ENCODE results near the gene MYO5A. TPM values are rescaled to one million over a fixed set of nuclear protein-coding genes. Genes with fewer than 3 reads are reported as not detected.
"Not testable (repeated sequence)": the region's sequence is repeated elsewhere in the genome, so short reads cannot be mapped to it uniquely, and the experiment has no call there.

MYO5A gene
- total RNA-seq, 1 experiment from 2014 or later, result 29.2 TPM

- TF ChIP-seq, protein P1, sequence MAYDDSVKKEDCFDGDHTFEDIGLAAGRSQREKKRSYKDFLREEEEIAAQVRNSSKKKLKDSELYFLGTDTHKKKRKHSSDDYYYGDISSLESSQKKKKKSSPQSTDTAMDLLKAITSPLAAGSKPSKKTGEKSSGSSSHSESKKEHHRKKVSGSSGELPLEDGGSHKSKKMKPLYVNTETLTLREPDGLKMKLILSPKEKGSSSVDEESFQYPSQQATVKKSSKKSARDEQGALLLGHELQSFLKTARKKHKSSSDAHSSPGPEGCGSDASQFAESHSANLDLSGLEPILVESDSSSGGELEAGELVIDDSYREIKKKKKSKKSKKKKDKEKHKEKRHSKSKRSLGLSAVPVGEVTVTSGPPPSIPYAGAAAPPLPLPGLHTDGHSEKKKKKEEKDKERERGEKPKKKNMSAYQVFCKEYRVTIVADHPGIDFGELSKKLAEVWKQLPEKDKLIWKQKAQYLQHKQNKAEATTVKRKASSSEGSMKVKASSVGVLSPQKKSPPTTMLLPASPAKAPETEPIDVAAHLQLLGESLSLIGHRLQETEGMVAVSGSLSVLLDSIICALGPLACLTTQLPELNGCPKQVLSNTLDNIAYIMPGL (CRISPR knock-in tag; IDR thresholded peaks at IDR 0.05), result no peak
- TF ChIP-seq, protein P2, sequence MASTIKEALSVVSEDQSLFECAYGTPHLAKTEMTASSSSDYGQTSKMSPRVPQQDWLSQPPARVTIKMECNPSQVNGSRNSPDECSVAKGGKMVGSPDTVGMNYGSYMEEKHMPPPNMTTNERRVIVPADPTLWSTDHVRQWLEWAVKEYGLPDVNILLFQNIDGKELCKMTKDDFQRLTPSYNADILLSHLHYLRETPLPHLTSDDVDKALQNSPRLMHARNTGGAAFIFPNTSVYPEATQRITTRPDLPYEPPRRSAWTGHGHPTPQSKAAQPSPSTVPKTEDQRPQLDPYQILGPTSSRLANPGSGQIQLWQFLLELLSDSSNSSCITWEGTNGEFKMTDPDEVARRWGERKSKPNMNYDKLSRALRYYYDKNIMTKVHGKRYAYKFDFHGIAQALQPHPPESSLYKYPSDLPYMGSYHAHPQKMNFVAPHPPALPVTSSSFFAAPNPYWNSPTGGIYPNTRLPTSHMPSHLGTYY (CRISPR knock-in tag; IDR thresholded peaks at IDR 0.05), result no peak
- TF ChIP-seq, protein P3, sequence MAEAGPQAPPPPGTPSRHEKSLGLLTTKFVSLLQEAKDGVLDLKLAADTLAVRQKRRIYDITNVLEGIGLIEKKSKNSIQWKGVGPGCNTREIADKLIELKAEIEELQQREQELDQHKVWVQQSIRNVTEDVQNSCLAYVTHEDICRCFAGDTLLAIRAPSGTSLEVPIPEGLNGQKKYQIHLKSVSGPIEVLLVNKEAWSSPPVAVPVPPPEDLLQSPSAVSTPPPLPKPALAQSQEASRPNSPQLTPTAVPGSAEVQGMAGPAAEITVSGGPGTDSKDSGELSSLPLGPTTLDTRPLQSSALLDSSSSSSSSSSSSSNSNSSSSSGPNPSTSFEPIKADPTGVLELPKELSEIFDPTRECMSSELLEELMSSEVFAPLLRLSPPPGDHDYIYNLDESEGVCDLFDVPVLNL (CRISPR knock-in tag; IDR thresholded peaks at IDR 0.05; ENCODE audit: borderline replicate concordance, low read depth), result no peak
- TF ChIP-seq CBFB (CRISPR knock-in tag; IDR thresholded peaks at IDR 0.05; ENCODE audit: low read depth), result no peak
- TF ChIP-seq JUN (CRISPR knock-in tag; IDR thresholded peaks at IDR 0.05), result no peak
- TF ChIP-seq ZNF416 (CRISPR knock-in tag; IDR thresholded peaks at IDR 0.05), result no peak
- no peak for TF ChIP-seq GRHL2 (CRISPR knock-in tag; IDR thresholded peaks at IDR 0.05; ENCODE audit: insufficient replicate concordance, severe bottlenecking)
- TF ChIP-seq ZNF396 (CRISPR knock-in tag; IDR thresholded peaks at IDR 0.05; ENCODE audit: borderline replicate concordance), result no peak
- TF ChIP-seq ZNF138 (CRISPR knock-in tag; conservative IDR thresholded peaks at IDR 0.05), result no peak
Measured at GRCh38 chr15:52575072-52575471, 46.4 kb upstream of the MYO5A start (continued).

DNA sequence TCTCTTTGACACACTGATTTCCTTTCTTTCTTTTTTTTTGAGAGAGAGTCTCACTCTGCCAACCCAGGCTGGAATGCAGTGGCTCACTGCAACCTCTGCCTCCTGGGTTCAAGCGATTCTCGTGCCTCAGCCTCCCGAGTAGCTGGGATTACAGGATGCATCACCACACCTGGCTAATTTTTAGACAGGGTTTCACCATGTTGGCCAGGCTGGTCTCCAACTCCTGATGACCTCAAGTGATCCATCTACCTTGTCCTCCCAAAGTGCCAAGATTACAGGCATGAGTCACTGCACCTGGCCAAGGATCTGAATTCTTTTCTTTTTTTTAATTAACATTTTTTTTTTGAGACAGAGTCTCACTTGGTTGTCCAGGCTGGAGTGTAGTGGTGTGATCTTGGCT is 45.9 kb upstream of the MYO5A start:
- H3K27me3 Mint-ChIP-seq (ENCODE audit: low read depth); CTCF ChIA-PET; ATAC-seq: not testable (repeated sequence)

DNA sequence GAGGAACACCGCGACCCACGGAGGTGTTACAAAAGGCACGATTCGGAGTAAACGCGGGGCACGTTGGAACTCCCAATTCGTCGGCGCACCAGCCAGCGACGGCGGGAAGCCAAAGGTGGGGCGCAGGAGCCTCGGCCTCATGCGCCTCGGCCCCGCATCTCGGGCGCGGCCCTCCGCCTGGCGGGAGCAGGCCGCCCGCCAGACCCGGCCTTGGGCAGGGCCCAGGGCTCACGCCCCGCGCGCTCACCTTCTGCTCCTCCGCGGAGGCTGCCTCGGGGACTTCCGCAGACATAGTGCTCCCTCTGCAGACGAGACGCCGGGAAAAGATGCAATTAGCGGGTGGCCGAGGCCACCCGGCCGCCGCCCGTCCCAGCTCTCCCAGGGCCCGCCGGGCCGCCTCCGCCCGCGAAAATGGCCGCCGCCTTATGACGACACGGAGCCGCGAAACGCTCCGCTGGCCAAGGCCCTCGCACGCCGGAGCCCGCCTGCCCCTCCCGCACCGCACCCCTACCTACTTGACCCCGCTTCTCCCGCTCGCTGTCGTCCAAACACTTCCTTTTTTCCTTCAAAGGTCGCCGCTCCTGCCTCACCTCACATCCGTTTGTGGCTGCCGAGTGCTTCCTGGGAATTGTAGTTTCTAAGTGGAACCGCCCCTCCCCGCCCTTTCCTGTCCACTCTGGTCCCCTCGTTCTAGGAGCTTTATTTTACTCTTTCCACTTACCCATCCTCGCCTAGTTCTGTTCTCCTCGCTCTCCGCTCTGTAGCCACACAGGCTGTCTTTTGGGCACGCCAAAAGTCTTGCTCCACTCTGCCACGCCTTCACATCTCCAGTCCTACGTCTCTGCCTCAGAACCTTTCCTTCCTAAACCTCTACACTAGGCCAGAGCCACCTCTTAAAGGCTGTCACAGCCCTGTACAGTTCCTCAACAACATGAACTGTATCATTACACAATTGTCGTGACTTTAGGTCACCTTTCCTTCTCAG is 40.2 kb upstream of the MYO5A start, which contains the start of gene ARPP19:
TSS of gene ARPP19 (minus strand) at position 430 of the 985 bp plus-strand sequence. CDS start at position 292, 138 bp downstream.
- ChIA-PET POLR2A (interaction anchor here (0.9 kb wide), 1 partner anchor 109 kb away, joined by 3 read pairs; no protein-coding TSS in a partner anchor), CTCF (no interaction called here)
- Mint-ChIP-seq H3K4me1 (peaks cover 31% of the 10 kb centered on the region), H3K27ac (peak within 1 kb of the TSS; percentile 95), H3K36me3 (no peaks in the 10 kb centered on the region; the same call in 1 of the 2 replicates), H3K4me3 (peak within 1 kb of the TSS; percentile 93), H3K27me3 (ENCODE audit: low read depth) (no peaks in the 10 kb centered on the region), H3K9me3 (no peaks in the 10 kb centered on the region)
- DNase-seq (ENCODE audit: low spot score) (peak; percentile 95), ATAC-seq (peak; percentile 96)
- TF ChIP-seq ELF4 (CRISPR knock-in tag; IDR thresholded peaks at IDR 0.05; ENCODE audit: low read depth) (no peak), AFF4 (CRISPR knock-in tag; IDR thresholded peaks at IDR 0.05; ENCODE audit: borderline replicate concordance) (0 out of 2 replicates have a peak, but pooled peaks have one; percentile 46), FOXK1 (CRISPR knock-in tag; IDR thresholded peaks at IDR 0.05) (peak; percentile 81; the same call in 1 of the 2 replicates), CREB1 (CRISPR knock-in tag; IDR thresholded peaks at IDR 0.05) (no peak)
- TF ChIP-seq, protein P4, sequence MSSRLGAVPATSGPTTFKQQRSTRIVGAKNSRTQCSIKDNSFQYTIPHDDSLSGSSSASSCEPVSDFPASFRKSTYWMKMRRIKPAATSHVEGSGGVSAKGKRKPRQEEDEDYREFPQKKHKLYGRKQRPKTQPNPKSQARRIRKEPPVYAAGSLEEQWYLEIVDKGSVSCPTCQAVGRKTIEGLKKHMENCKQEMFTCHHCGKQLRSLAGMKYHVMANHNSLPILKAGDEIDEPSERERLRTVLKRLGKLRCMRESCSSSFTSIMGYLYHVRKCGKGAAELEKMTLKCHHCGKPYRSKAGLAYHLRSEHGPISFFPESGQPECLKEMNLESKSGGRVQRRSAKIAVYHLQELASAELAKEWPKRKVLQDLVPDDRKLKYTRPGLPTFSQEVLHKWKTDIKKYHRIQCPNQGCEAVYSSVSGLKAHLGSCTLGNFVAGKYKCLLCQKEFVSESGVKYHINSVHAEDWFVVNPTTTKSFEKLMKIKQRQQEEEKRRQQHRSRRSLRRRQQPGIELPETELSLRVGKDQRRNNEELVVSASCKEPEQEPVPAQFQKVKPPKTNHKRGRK (CRISPR knock-in tag; IDR thresholded peaks at IDR 0.05; ENCODE audit: borderline replicate concordance), result no peak
- TF ChIP-seq, protein P2 (CRISPR knock-in tag; IDR thresholded peaks at IDR 0.05), result no peak
- TF ChIP-seq, protein P5, sequence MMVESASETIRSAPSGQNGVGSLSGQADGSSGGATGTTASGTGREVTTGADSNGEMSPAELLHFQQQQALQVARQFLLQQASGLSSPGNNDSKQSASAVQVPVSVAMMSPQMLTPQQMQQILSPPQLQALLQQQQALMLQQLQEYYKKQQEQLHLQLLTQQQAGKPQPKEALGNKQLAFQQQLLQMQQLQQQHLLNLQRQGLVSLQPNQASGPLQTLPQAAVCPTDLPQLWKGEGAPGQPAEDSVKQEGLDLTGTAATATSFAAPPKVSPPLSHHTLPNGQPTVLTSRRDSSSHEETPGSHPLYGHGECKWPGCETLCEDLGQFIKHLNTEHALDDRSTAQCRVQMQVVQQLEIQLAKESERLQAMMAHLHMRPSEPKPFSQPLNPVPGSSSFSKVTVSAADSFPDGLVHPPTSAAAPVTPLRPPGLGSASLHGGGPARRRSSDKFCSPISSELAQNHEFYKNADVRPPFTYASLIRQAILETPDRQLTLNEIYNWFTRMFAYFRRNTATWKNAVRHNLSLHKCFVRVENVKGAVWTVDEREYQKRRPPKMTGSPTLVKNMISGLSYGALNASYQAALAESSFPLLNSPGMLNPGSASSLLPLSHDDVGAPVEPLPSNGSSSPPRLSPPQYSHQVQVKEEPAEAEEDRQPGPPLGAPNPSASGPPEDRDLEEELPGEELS (CRISPR knock-in tag; IDR thresholded peaks at IDR 0.05), result peak; percentile 85
- TF ChIP-seq, protein P6, sequence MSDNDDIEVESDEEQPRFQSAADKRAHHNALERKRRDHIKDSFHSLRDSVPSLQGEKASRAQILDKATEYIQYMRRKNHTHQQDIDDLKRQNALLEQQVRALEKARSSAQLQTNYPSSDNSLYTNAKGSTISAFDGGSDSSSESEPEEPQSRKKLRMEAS (CRISPR knock-in tag; IDR thresholded peaks at IDR 0.05), result peak; percentile 94

More for the DNA sequence above, 45.9 kb upstream of the MYO5A start:
- not testable (repeated sequence) for H3K9me3 Mint-ChIP-seq; H3K4me3 Mint-ChIP-seq; H3K4me1 Mint-ChIP-seq; DNase-seq (ENCODE audit: low spot score); H3K27ac Mint-ChIP-seq; H3K36me3 Mint-ChIP-seq
- POLR2A ChIA-PET, result interaction anchor here (0.6 kb wide), 1 partner anchor 146 kb away, joined by 4 read pairs; no protein-coding TSS in a partner anchor
